Stimulated activated naive CD4-positive, alpha-beta T cell (primary cell): ENCODE results near the gene FGFR3.
"Not testable (repeated sequence)": the region's sequence is repeated elsewhere in the genome, so short reads cannot be mapped to it uniquely, and the experiment has no call there.

Experiments used
- DNase-seq, 6 experiments: peaks; one replicate each; lab custom pipeline; 2025; lab: John Stamatoyannopoulos, UW

Gene FGFR3

GRCh38 chr4:1842339-1842895 lies 49.3 kb downstream of the FGFR3 start:
- no peak for DNase-seq

GRCh38 chr4:1842993-1843448 lies 49.9 kb downstream of the FGFR3 start:
- no peak for DNase-seq

- DNase-seq, result no peak
Measured at GRCh38 chr4:1843852-1844251, 50.8 kb downstream of the FGFR3 start.

GRCh38 chr4:1844618-1845017 lies 51.5 kb downstream of the FGFR3 start:
- DNase-seq, result not testable (repeated sequence)

GRCh38 chr4:1846580-1846979 lies 53.5 kb downstream of the FGFR3 start:
- DNase-seq, result no peak

- no peak for DNase-seq
Measured at GRCh38 chr4:1850276-1850675, 57.2 kb downstream of the FGFR3 start.

- DNase-seq, result no peak
Measured at GRCh38 chr4:1851160-1851559, 58.1 kb downstream of the FGFR3 start.

- DNase-seq, result no peak
Measured at GRCh38 chr4:1851575-1852410, 58.7 kb downstream of the FGFR3 start.

- no peak for DNase-seq
Measured at GRCh38 chr4:1852904-1853623, 60.0 kb downstream of the FGFR3 start.

- DNase-seq, result no peak
Measured at GRCh38 chr4:1854752-1855151, 61.7 kb downstream of the FGFR3 start.

GRCh38 chr4:1855333-1856070 lies 62.4 kb downstream of the FGFR3 start:
- DNase-seq, result peak in 1 of 6 experiments; percentile 36

- DNase-seq, result peak; percentile 79 to 86 (median 85)
Measured at GRCh38 chr4:1856071-1856942, 63.2 kb downstream of the FGFR3 start, which contains the start of gene LETM1. Gene LETM1 (minus strand): TSS chr4:1856156. CDS start chr4:1855950, 206 bp downstream.

GRCh38 chr4:1856943-1857699 lies 64.0 kb downstream of the FGFR3 start:
- DNase-seq, result no peak

- no peak for DNase-seq
Measured at GRCh38 chr4:1857931-1858330, 64.8 kb downstream of the FGFR3 start.
